RCC 7860 (cell line): Measurements from ENCODE around the gene HERC4.
"Not testable (repeated sequence)": the region's sequence is repeated elsewhere in the genome, so short reads cannot be mapped to it uniquely, and the experiment has no call there.

Experiments used
- DNase-seq: peaks from one replicate; pipeline ENCODE4 v3.0.0-alpha.2; 2015; ENCODE audit warnings: low spot score
- FAIRE-seq: peaks from 2 replicates; lab custom pipeline; 2012; peaks lifted over from hg19 to GRCh38; lab: Jason Lieb, UNC

Gene HERC4

DNA sequence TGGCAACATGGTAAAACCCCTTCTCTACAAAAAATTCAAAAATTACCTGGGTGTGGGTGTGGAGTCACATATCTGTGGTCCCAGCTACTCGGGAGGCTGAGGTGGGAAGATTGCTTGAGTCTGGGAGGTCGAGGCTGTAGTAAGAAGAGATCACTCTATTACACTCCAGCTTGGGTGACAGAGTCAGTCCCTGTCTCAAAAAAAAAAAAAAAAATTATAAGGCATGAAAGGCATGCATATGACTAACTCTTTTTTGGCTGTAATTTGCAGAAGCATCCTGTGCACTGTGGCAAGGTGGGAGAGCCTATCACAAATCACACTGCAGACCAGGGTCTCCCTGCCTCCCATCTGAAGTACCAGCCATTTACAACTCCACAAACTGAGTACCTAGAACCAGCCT, 20.1 kb upstream of the HERC4 start:
- DNase-seq, result peak; percentile 77

DNA sequence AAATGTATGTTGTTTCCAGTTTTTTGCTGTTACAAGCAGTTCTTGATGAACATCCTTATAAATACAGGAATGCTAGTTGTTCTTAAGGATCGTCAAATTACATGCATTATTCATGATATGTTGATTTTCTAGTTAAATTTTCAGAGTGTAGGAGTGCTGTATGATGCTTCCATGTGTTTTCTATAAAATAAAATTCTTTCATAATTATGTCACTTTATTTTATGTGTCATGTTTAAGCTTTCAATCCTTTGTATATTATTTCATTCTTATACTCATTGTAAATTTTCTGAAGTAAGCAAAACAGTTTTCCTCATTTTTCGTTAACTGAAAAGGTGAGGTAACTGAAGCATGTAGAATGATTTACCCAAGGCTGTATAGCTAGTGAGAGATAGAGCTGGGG, 17.4 kb upstream of the HERC4 start:
- DNase-seq (no peak), FAIRE-seq (no peak)

More for the DNA sequence above, 20.1 kb upstream of the HERC4 start:
- FAIRE-seq, result peak; percentile 74

DNA sequence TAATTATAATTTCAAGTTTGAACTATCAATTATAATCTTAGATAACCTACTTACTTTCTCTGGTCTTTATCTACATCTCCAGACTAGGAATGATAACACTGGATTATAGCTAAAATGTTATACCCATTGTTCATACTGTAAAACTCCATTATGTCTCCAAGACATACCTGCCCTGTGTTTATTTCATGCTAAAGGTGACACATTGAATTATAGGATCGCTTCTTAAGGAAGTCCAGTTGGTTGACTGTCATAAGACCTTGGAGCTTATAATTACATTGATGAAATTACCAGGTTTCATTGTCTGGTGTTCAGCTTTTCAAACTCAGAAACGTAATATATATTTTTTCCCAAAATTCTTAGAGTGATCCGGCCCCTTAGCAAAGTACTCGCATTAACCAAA, 15.5 kb upstream of the HERC4 start:
- no peak for FAIRE-seq
- DNase-seq, result no peak

- no peak for DNase-seq
- no peak for FAIRE-seq
These were observed 13.7 kb upstream of the HERC4 start for GRCh38 chr10:68088740-68089139.

DNA sequence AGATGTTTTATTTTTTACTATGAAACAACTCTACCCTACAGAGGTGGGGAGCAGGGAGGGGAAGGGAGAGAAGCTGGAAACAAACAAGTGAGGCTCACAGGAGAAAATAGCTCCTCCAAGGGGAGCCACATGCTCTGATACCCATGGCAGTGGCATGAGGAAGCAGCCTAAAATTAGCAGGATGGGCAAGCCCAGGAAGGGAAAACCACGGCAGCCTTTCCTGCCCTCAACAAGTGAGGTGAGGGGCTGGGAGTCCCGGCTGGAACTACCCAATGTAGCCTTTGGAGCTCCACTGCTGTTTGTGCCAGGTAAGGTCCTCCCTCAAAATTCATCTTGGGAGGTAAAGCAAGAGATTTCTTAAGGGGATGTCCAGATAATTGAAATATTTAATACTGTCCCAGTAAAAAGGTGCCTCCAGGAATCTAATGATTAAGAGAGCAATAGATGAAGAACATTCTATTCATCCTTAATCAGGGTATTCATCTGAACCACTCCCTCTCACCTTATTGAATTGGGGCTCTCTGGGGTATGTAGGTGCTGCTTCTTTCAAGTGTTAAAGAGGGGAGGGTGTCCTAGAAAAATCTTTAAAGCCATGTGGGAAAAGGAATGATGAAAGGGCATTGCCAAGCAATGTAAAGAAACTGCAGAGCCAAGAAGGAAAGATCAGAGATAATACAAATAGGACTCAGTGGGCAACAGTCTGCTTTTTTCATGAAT, 12.8 kb upstream of the HERC4 start:
- DNase-seq (no peak), FAIRE-seq (no peak)

GRCh38 chr10:68086910-68087684, 12.0 kb upstream of the HERC4 start:
- FAIRE-seq, result no peak
- DNase-seq, result no peak

GRCh38 chr10:68086011-68086410, 10.9 kb upstream of the HERC4 start:
- DNase-seq (peak; percentile 58), FAIRE-seq (peak; percentile 48)

DNA sequence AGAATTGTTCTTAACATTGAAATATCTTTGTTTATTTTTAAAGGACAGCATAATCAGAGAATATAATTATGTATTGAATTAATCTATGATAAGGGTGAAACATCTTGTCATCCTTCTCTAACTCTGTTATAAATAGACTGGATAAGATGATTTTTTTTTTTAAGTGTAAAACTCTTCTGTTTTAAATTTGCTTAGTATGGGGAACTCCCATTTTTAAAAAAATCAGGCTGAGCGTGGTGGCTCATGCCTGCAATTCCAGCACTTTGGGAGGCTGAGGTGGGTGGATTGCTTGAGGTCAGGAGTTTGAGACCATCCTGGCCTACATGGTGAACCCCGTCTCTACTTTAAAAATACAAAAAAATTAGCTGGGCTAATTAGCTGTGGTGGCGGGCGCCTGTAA, 9.4 kb upstream of the HERC4 start:
- no peak for DNase-seq
- FAIRE-seq, result peak; percentile 32

DNA sequence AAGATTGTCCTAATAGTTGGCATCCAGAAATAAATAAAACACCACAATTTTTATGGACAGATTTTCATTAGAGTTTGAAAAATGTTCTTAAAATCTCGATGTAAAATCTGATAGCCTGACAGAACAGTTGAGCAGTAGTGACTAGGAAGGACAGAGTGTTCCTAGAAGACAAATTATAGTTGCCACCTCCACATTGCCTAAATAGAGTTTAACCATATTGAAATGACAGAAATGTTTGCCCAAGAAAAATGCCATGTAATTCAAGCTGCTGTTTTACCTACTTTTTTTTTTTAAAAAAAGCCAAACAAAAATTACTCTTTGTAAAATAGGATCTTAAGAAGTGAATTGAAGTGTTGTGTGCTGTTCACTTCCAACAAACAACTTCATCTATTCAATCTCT, 8.9 kb upstream of the HERC4 start:
- no peak for FAIRE-seq

GRCh38 chr10:68082872-68083271, 7.8 kb upstream of the HERC4 start:
- DNase-seq, result peak; percentile 49
- FAIRE-seq, result peak; percentile 88

More for the DNA sequence above, 8.9 kb upstream of the HERC4 start:
- no peak for DNase-seq

DNA sequence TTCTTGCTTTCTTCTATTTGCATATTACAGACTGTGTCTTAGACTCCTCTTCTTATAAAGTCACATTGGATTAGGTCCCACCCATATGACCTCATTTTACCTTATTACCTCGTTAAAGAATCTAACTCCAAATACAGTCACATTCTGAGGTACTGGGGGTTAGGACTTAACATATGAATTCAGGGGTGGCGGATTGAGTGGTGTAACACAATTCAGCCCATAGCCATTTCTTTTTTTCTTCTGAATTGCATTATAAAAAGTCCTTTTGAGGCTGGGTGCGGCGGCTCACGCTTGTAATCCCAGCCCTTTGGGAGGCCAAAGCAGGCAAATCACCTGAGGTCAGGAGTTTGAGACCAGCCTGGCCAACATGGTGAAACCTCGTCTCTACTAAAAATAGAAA, 6.8 kb upstream of the HERC4 start:
- FAIRE-seq (no peak), DNase-seq (no peak)

GRCh38 chr10:68080853-68081431, 5.9 kb upstream of the HERC4 start:
- FAIRE-seq (no peak), DNase-seq (no peak)

GRCh38 chr10:68079434-68079833, 4.4 kb upstream of the HERC4 start:
- no peak for FAIRE-seq
- DNase-seq, result no peak

GRCh38 chr10:68077026-68077425, 1.9 kb upstream of the HERC4 start:
- DNase-seq (no peak), FAIRE-seq (no peak)

GRCh38 chr10:68076081-68076480, 998 bp upstream of the HERC4 start:
- DNase-seq, FAIRE-seq: not testable (repeated sequence)

DNA sequence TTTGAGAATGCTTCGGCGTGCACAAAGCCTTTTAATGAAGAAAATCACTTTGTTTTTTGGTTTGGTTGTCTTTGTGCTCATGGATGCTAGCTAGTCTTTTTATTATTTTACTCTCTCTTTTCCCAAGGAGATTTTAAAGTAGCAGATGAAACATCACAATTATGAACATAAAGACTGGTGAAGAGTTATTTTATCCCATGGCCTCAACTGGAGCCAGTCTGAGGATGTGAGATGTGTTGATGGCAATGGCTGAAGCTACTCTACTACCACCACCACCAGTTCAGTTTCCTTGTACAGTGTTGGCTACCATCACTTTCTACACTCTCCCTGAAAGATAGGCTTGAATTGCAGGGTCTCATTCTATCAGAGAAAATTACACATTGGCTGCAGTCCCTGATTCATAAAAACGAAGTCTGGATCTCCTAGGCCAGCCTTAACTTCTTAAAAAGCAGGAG, 494 bp upstream of the HERC4 start:
- no peak for DNase-seq
- no peak for FAIRE-seq

DNA sequence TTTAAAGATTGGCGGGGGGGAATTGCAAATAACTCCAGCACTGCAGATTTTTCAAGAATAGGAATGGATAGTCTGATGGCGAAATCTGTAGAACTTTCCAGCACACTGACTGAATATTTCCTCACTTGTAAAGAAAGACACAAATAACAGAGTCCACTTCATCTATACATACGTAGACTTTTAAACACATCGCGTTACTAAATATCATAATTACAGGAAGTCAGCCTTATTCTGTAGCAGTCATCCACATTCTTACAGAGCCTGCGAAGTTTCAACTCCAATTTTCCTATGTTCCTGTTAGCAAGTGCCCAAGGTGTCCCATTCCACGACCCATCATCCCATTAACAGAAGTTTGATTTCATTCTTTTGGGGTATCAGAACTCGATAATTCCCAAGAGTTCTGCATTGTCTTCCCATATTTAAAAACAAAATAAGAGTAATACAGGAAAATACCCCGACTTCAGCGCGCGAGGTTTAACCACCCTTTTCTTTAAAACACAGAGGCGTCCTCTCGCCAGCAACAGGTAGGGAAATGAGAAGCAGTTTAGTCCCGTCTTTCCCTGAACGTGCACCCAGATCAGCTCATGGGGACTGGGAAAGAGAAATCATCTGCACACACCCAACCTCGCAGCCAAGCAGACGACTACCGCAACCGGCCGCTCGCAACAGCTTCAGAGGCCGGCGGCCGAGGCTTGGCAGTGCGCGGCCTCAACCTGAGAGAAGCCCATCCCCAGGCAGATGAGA, 880 bp downstream of the HERC4 start:
- FAIRE-seq, result peak; percentile 17
- peak; percentile 34 for DNase-seq

DNA sequence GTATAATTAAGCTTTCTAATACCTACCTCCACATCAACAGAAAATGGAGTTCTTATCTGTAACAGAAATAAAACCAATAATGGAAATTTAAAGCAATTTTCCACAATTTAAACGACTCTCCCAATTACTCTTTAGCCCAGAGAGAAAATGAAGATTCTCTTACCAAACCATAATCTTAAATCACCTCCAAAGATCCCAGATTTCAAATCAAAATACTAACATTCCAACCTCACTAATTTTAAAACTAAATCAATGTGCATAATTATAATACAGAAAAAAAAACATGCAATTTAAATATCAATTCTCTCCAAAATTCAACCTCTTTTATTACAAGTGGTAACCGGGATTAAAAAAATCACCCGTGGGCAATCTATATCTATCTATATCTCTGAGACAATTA, 1.5 kb downstream of the HERC4 start:
- FAIRE-seq (no peak), DNase-seq (no peak)

DNA sequence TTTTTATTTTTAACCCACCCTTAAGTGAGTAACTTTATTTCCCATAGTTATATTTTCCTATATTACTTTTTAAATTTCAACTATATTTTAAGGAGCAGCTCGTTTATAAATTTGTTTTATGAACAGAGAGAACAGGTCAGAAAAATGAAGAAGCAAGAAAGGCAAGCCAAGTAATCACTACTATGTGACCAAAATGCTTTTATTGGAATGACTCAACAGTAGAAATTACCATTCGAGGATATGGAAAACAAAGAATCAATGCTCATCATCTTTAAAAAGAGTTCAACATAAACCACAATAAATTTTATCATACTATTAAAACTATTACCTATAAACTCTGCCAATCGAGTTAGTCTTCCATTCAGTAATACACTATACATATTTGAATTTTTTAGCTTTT, 7.6 kb downstream of the HERC4 start:
- FAIRE-seq, result no peak
- DNase-seq, result no peak

DNA sequence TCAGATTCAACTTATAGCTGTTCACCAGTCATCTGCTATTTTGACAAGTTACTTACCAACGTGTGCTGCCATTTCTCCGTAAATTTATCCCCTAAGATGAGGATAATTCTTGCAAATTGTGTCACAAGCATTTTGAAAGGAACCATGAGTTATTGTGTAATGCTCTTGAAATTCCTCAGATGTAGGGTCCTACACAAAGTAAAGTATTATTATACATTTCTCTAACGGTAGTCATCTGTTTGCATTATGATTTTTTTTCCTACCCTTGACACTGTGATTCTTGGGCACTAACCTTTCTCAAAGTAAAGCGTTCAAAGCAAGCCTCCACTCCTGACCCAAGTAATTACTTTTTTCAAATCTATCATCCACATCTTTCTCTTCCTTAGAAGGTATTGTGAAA, 8.1 kb downstream of the HERC4 start:
- FAIRE-seq, result no peak
- no peak for DNase-seq

DNA sequence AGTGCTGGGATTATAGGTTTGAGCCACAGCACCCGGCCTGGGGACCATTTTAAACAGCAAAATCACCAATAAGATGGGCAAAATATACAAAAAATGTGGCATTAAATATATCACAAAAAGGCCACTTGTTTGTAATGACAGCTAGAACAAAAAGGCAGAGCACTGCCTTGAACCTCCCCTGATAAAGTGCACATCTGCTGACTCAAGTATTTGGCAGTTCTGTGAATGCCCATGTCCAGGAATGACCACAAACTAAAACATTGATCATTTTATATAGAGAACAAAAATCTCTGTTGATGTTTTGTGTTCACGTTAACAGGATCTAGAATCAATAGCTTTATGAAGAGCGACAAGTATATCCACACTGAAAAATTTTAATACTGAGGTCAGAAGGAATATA, 21.5 kb downstream of the HERC4 start:
- DNase-seq, result no peak
- FAIRE-seq, result no peak
